K562 (cell line): Measurements from ENCODE around the gene ARHGEF10L. TPM values are rescaled to one million over a fixed set of nuclear protein-coding genes. Genes with fewer than 3 reads are reported as not detected.
A peak's percentile ranks its signal among the peaks of the same experiment; 100 is the strongest.

ENCODE experiments used
- BCOR ChIP-seq: fragments of 450-650 bp; IDR thresholded peaks from 2 replicates; pipeline ENCODE4 v1.6.1; 2016
- CREM ChIP-seq: IDR thresholded peaks from 2 replicates; pipeline ENCODE4 v1.6.1; 2014; ENCODE audit warnings: antibody characterized with exemption, low read depth
- GABPB2 ChIP-seq: fragments of 250-450 bp; sonication (Bioruptor Pico); conservative IDR thresholded peaks from 2 replicates; pipeline ENCODE4 v1.5.1; 2021; ENCODE audit warnings: mild to moderate bottlenecking
- HSF4 ChIP-seq: fragments of 250-450 bp; sonication (Bioruptor Pico); IDR thresholded peaks from 2 replicates; pipeline ENCODE4 v2.1.2; 2022; ENCODE audit warnings: mild to moderate bottlenecking, moderate library complexity, borderline replicate concordance
- PHB2 ChIP-seq: fragments of 450-650 bp; IDR thresholded peaks from 2 replicates; pipeline ENCODE4 v1.6.1; 2017; ENCODE audit warnings: low read depth
- ZBTB11 ChIP-seq, 3 experiments: fragments of 200-800 bp in 1 of 3; fragments of 250-450 bp in 1 of 3; fragments of 450-650 bp in 1 of 3; sonication (Bioruptor Pico) in 1 of 3; sonication (Bioruptor generic) in 1 of 3; formaldehyde crosslinking in 1 of 3; IDR thresholded peaks; 2 replicates each; pipeline versions ENCODE4 v1.6.1 to v1.8.0; 2016 to 2022; ENCODE audit warnings: mild to moderate bottlenecking in 2 of 3, missing genetic modification characterization in 2 of 3, missing compliant biosample characterization in 1 of 3, moderate library complexity in 1 of 3
- ZFP36 ChIP-seq: fragments of 150-350 bp; IDR thresholded peaks from 2 replicates; pipeline ENCODE4 v1.6.1; 2018; ENCODE audit warnings: low read length, low read depth; ENCODE audit not compliant: partially characterized antibody
- ZNF239 ChIP-seq: fragments of 250-450 bp; sonication (Bioruptor Pico); IDR thresholded peaks from 2 replicates; pipeline ENCODE4 v1.4.0; 2020; ENCODE audit warnings: mild to moderate bottlenecking
- ZNF274 ChIP-seq: IDR thresholded peaks from 2 replicates; pipeline ENCODE4 v1.6.1; 2011; ENCODE audit warnings: low read depth, mild to moderate bottlenecking, low read length, moderate library complexity, borderline replicate concordance
- ZNF79 ChIP-seq: fragments of 250-450 bp; sonication (Bioruptor Pico); IDR thresholded peaks from 2 replicates; pipeline ENCODE4 v1.4.0; 2020; ENCODE audit warnings: low read depth, mild to moderate bottlenecking, moderate library complexity
- polyA plus RNA-seq, 8 experiments: library from polyadenylated mRNA; depleted of rRNA in 4 of 8; stranded (reverse) in 5 of 8; unstranded in 3 of 8; fragments of >200 nt; fragmentation: Nextera tagmentation in 2 of 8; fragmentation: Illumina TruSeq in 1 of 8; extraction: Ambion mirVana in 2 of 8; extraction: Trizol in 1 of 8; gene quantifications; 2 replicates each; pipeline versions ENCODE4 v1.2.1 to v1.2.3, GENCODE V29; 2011 to 2014; ENCODE audit warnings: inconsistent platforms in 1 of 8, missing spikeins in 1 of 8
- total RNA-seq, 7 experiments: library from RNA; depleted of rRNA in 6 of 7; stranded (reverse); fragments of >200 nt in 6 of 7; fragmentation: Illumina TruSeq in 2 of 7; extraction: Trizol in 2 of 7; gene quantifications; 2 replicates each; pipeline versions ENCODE4 v1.2.1 to v1.2.3, GENCODE V29; 2011 to 2021; ENCODE audit warnings: low replicate concordance in 1 of 7
- TF ChIP-seq, protein P1 (sequence below): fragments of 250-450 bp; sonication (Bioruptor Pico); IDR thresholded peaks from 2 replicates; pipeline ENCODE4 v1.5.0; 2021; ENCODE audit warnings: mild to moderate bottlenecking, moderate library complexity
- TF ChIP-seq, protein P2 (sequence below): fragments of 250-450 bp; sonication (Bioruptor Pico); IDR thresholded peaks from 2 replicates; pipeline ENCODE4 v1.5.0; 2020; ENCODE audit warnings: mild to moderate bottlenecking, borderline replicate concordance

ARHGEF10L gene
- total and polyA plus RNA-seq, 9 of the 15 experiments (the other 6 are each of a cell fraction or from before 2014, with no cell fraction given), result 0.09 to 0.13 TPM; not detected in 7

GRCh38 chr1:17558954-17559614 is 19.6 kb downstream of the ARHGEF10L start (continued):
- TF ChIP-seq, protein P1, sequence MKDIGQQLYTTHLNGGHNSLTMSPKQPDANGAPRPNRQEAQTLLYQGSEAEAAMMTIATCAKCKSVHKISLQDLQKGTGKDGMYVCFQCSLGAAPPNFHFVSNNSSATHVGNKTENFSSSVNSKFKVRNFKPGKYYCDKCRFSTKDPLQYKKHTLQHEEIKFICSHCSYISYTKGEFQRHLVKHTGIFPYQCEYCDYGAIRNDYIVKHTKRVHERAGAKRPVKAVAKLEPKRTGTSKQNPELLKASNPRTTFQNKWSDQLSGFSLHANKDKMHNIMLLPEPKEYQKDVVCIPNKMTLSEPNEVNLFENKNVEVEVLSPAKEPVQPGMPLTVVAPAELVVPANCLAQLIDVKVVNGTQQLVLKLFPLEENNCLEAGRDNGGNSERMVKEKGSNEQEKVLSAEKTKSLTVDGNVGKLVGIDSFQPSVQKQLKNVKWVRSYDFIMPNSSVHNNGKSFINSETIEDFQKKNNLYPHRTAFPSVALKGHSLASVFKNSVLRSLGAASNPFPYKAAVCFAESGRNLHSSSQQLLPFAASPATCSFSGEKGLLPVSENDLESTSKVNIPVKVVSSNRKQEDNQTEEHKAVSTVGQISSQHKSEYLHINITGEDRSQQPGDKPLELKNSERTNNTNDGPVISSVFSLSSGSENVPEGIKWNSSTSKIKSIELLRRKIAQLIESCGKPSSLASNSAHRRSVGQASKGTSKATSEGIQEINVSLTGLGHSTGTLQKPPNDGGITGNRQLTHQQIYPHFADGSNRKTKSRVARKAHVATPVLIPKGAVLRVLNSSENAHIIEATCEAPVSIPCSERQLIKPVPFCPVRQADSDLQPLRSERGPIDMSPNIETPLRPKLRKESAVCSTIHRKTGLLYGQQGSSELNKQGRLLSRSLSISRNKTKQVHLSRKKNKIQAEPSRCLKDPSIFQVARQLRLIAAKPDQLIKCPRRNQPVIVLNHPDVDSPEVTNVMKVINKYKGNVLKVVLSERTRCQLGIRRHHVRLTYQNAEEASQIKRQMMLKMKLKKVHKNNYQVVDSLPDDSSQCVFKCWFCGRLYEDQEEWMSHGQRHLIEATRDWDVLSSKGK (CRISPR knock-in tag), result no peak
- TF ChIP-seq ZNF239 (CRISPR knock-in tag) (no peak), HSF4 (CRISPR knock-in tag) (no peak), GABPB2 (CRISPR knock-in tag) (no peak), ZNF79 (CRISPR knock-in tag) (no peak), ZBTB11 (CRISPR knock-in tag; IDR thresholded peaks at IDR 0.05) (no peak), ZFP36 (peak; percentile 60), PHB2 (no peak), BCOR (peak; percentile 61; the same call in 1 of the 2 replicates), ZNF274 (no peak), CREM (no peak)
- TF ChIP-seq, protein P2, sequence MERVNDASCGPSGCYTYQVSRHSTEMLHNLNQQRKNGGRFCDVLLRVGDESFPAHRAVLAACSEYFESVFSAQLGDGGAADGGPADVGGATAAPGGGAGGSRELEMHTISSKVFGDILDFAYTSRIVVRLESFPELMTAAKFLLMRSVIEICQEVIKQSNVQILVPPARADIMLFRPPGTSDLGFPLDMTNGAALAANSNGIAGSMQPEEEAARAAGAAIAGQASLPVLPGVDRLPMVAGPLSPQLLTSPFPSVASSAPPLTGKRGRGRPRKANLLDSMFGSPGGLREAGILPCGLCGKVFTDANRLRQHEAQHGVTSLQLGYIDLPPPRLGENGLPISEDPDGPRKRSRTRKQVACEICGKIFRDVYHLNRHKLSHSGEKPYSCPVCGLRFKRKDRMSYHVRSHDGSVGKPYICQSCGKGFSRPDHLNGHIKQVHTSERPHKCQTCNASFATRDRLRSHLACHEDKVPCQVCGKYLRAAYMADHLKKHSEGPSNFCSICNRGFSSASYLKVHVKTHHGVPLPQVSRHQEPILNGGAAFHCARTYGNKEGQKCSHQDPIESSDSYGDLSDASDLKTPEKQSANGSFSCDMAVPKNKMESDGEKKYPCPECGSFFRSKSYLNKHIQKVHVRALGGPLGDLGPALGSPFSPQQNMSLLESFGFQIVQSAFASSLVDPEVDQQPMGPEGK (CRISPR knock-in tag), result no peak
